ENCODE measurements around the gene ARHGAP20.

Gene ARHGAP20

GRCh38 chr11:110720431-110721275, 8.4 kb upstream of the ARHGAP20 start:
- no peaks in the 10 kb centered on the region for H3K79me2 ChIP-seq (ENCODE audit: low read length)
- no peaks in the 10 kb centered on the region for H3K9me3 ChIP-seq (ENCODE audit: insufficient read depth, low read length)
- H3K36me3 ChIP-seq (replicated peaks; ENCODE audit: low read depth, low read length), result no peaks in the 10 kb centered on the region
- H3K27ac ChIP-seq (ENCODE audit: low read length), result no peak overlapping the region
- H3K4me1 ChIP-seq (ENCODE audit: low read length), result no peaks in the 10 kb centered on the region
- TF ChIP-seq EZH2phosphoT487 (IDR thresholded peaks at IDR 0.05; ENCODE audit: low read depth) (no peak), CTCF (IDR thresholded peaks at IDR 0.05; ENCODE audit: low read depth, low read length) (no peak)
- no peak overlapping the region for H2AFZ ChIP-seq (ENCODE audit: low read depth, low read length)
- H3K4me3 ChIP-seq (ENCODE audit: low read length), result no peak overlapping the region
- H4K20me1 ChIP-seq (ENCODE audit: insufficient read depth, low read length), result no peaks in the 10 kb centered on the region
- no peak overlapping the region for H3K9ac ChIP-seq (ENCODE audit: low read length)
- peaks cover 4% of the 10 kb centered on the region; the same call in 1 of the 2 replicates for H3K27me3 ChIP-seq (ENCODE audit: low read depth, low read length)
- no peak overlapping the region for H3K4me2 ChIP-seq (ENCODE audit: low read length)

DNA sequence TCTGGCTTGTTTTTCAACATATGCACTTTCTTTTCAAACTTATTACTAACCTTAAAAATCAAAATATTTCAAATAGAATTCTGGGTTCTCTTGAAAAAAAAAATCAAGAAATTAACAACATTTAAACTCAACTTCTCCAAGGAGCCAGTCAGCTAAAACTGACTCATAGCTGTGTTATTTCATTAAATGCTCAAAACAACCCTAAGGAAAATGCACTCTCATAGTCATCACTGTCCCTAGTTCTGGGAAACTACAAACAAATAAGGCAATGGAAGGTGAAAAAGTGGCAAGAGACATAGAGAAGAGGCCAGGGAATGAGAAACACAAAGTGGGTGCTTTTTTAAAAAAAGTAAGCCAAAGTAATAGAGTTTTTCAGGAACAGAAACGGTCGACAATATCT, 4.1 kb upstream of the ARHGAP20 start:
- Histone ChIP-seq H3K9me3 (ENCODE audit: insufficient read depth, low read length) (no peaks in the 10 kb centered on the region), H3K4me3 (ENCODE audit: low read length) (no peak overlapping the region), H2AFZ (ENCODE audit: low read depth, low read length) (no peak overlapping the region), H4K20me1 (ENCODE audit: insufficient read depth, low read length) (no peaks in the 10 kb centered on the region), H3K27ac (ENCODE audit: low read length) (no peak overlapping the region), H3K27me3 (ENCODE audit: low read depth, low read length) (peaks cover 9% of the 10 kb centered on the region; the same call in 1 of the 2 replicates), H3K36me3 (replicated peaks; ENCODE audit: low read depth, low read length) (no peaks in the 10 kb centered on the region), H3K4me2 (ENCODE audit: low read length) (no peak overlapping the region), H3K4me1 (ENCODE audit: low read length) (no peaks in the 10 kb centered on the region), H3K79me2 (ENCODE audit: low read length) (no peaks in the 10 kb centered on the region), H3K9ac (ENCODE audit: low read length) (no peak overlapping the region)
- TF ChIP-seq EZH2phosphoT487 (IDR thresholded peaks at IDR 0.05; ENCODE audit: low read depth) (no peak), CTCF (IDR thresholded peaks at IDR 0.05; ENCODE audit: low read depth, low read length) (no peak)

GRCh38 chr11:110715541-110715940, 3.3 kb upstream of the ARHGAP20 start:
- Histone ChIP-seq H2AFZ (ENCODE audit: low read depth, low read length) (no peak overlapping the region), H3K9me3 (ENCODE audit: insufficient read depth, low read length) (no peaks in the 10 kb centered on the region), H4K20me1 (ENCODE audit: insufficient read depth, low read length) (no peaks in the 10 kb centered on the region), H3K27ac (ENCODE audit: low read length) (no peak overlapping the region), H3K27me3 (ENCODE audit: low read depth, low read length) (peaks cover 5% of the 10 kb centered on the region; the same call in 1 of the 2 replicates), H3K4me1 (ENCODE audit: low read length) (no peaks in the 10 kb centered on the region), H3K4me2 (ENCODE audit: low read length) (no peak overlapping the region), H3K36me3 (replicated peaks; ENCODE audit: low read depth, low read length) (no peaks in the 10 kb centered on the region), H3K79me2 (ENCODE audit: low read length) (no peaks in the 10 kb centered on the region), H3K4me3 (ENCODE audit: low read length) (no peak overlapping the region), H3K9ac (ENCODE audit: low read length) (no peak overlapping the region)
- TF ChIP-seq EZH2phosphoT487 (IDR thresholded peaks at IDR 0.05; ENCODE audit: low read depth) (no peak), CTCF (IDR thresholded peaks at IDR 0.05; ENCODE audit: low read depth, low read length) (no peak)

DNA sequence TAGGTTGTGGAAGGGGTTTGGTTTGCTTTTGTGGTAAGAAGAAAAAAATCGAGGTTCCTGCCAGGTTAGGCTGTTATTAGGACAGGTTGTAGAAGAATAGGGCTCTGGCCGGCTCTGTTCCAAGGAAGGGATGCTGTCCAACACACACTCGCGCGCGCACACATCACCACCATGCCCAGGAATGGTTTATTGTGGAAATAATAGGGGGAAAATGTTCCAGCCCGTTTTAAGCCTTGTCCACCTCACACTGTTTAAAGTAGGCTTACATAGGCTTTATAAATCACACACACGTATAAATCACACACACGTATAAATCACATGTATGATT, 1.2 kb upstream of the ARHGAP20 start:
- Histone ChIP-seq H2AFZ (ENCODE audit: low read depth, low read length) (no peak overlapping the region), H3K27me3 (ENCODE audit: low read depth, low read length) (peaks cover 5% of the 10 kb centered on the region; the same call in 1 of the 2 replicates), H3K4me2 (ENCODE audit: low read length) (no peak overlapping the region)

More for the DNA sequence above, 1.2 kb upstream of the ARHGAP20 start:
- H3K4me1 ChIP-seq (ENCODE audit: low read length), result no peaks in the 10 kb centered on the region
- no peaks in the 10 kb centered on the region for H3K9me3 ChIP-seq (ENCODE audit: insufficient read depth, low read length)
- TF ChIP-seq CTCF (IDR thresholded peaks at IDR 0.05; ENCODE audit: low read depth, low read length) (no peak), EZH2phosphoT487 (IDR thresholded peaks at IDR 0.05; ENCODE audit: low read depth) (no peak)
- H3K36me3 ChIP-seq (replicated peaks; ENCODE audit: low read depth, low read length), result no peaks in the 10 kb centered on the region
- no peak overlapping the region for H3K9ac ChIP-seq (ENCODE audit: low read length)
- no peak overlapping the region for H3K4me3 ChIP-seq (ENCODE audit: low read length)
- H4K20me1 ChIP-seq (ENCODE audit: insufficient read depth, low read length), result no peaks in the 10 kb centered on the region
- H3K79me2 ChIP-seq (ENCODE audit: low read length), result no peaks in the 10 kb centered on the region
- H3K27ac ChIP-seq (ENCODE audit: low read length), result no peak overlapping the region
